AG04450 (cell line): ENCODE results near the gene CCDC190. TPM values are rescaled to one million over a fixed set of nuclear protein-coding genes. Genes with fewer than 3 reads are reported as not detected.
A peak's percentile ranks its signal among the peaks of the same experiment; 100 is the strongest.

Experiments used
- CTCF ChIA-PET: fragments of 300-600, 350-600 bp; formaldehyde crosslinking; extraction: SDS; loops from one replicate; lab custom pipeline; 2022; ENCODE audit warnings: antibody characterized with exemption, inconsistent platforms; lab: Charles Lee
- POLR2A ChIA-PET: fragments of 350-600 bp; formaldehyde crosslinking; extraction: SDS; loops from one replicate; lab custom pipeline; 2021; ENCODE audit warnings: antibody characterized with exemption, inconsistent platforms; lab: Yijun Ruan, JAX
- DNase-seq: peaks from one replicate; pipeline ENCODE4 v3.0.0-alpha.2; 2011; ENCODE audit warnings: low read depth, low spot score
- H3K27ac ChIP-seq: one replicate; pipeline ENCODE4 v1.5.1; 2012; ENCODE audit warnings: low read depth, low read length, control low read depth
- H3K27me3 ChIP-seq: one replicate; pipeline ENCODE4 v1.6.0; 2012; ENCODE audit warnings: low read length; ENCODE audit not compliant: control insufficient read depth, insufficient read depth
- H3K4me3 ChIP-seq: 2 replicates; pipeline ENCODE4 v1.5.1; 2011; ENCODE audit warnings: mild to moderate bottlenecking, low read depth, low read length, control low read depth
- H3K9me3 ChIP-seq: 2 replicates; pipeline ENCODE4 v1.5.1; 2012; ENCODE audit warnings: low read length; ENCODE audit not compliant: control insufficient read depth, insufficient read depth
- polyA minus RNA-seq: library from RNA; depleted of rRNA, polyadenylated mRNA; stranded (reverse); fragments of >200 nt; gene quantifications from 2 replicates; pipeline ENCODE4 v1.2.3, GENCODE V29; 2011; rRNA and poly(A)+ RNA removed
- polyA plus RNA-seq: library from polyadenylated mRNA; depleted of rRNA; stranded (reverse); fragments of >200 nt; gene quantifications from 2 replicates; pipeline ENCODE4 v1.2.3, GENCODE V29; 2011; rRNA removed
- TF ChIP-seq, protein P1 (sequence below): IDR thresholded peaks from 2 replicates; pipeline ENCODE4 v1.5.1; 2011; ENCODE audit warnings: low read depth, low read length, control low read depth, inconsistent platforms

CCDC190 gene, protein sequence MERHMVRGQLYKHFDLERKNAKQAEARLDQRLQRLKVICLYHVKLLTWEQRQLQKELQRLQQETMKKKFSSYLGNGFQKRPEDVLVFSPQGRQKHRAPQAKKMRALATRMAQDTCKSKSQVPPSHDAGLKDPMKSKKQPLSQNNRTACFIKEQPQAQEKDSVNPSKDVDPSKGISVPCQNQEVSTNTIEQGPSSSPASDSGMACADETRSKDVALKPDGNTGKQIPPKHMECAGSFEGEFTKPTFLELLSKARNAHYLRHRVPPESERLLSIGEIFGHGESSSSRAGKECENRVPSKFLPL
- polyA plus RNA-seq: not detected in 2 replicates
- polyA minus RNA-seq: not detected in 2 replicates

DNA sequence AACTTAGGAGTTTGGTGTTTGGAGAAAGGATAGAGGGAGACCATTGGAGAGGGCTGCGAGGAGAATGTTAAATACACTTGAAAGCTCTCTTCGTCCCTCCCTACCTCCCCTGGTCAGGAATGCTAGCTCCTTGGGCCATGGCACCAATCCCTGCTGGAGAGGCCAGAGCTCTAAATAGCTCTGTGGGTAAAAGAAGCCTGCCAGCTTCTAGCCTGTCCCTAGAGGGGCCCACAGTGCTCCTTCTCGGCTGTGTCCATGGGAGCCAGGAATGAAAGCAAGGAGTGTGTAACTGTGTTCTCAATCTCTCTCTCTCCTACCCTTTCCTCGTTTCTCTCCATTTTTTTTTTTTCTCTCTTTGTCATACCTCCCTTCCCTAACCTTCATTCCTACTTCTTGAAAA, at the start of gene CCDC190:
Gene CCDC190 (minus strand): TSS at position 75 of the 400 bp plus-strand sequence. CDS start 1,529 bp downstream, outside the sequence.
- no peak for DNase-seq
- ChIA-PET CTCF (interaction anchor here (0.7 to 6.5 kb wide), 7 partner anchors 9 to 463 kb away, joined by 3 to 76 read pairs (median 7); partner anchors contain the start of gene RGS4), POLR2A (interaction anchor here (1.2 kb wide), 1 partner anchor 461 kb away, joined by 3 read pairs; no protein-coding TSS in a partner anchor)
- H3K27ac ChIP-seq: no peak within 1 kb of the TSS
- H3K4me3 ChIP-seq: no peak within 1 kb of the TSS
- no peaks in the 10 kb centered on the region for H3K27me3 ChIP-seq
- H3K9me3 ChIP-seq: no peaks in the 10 kb centered on the region
- TF ChIP-seq, protein P1, sequence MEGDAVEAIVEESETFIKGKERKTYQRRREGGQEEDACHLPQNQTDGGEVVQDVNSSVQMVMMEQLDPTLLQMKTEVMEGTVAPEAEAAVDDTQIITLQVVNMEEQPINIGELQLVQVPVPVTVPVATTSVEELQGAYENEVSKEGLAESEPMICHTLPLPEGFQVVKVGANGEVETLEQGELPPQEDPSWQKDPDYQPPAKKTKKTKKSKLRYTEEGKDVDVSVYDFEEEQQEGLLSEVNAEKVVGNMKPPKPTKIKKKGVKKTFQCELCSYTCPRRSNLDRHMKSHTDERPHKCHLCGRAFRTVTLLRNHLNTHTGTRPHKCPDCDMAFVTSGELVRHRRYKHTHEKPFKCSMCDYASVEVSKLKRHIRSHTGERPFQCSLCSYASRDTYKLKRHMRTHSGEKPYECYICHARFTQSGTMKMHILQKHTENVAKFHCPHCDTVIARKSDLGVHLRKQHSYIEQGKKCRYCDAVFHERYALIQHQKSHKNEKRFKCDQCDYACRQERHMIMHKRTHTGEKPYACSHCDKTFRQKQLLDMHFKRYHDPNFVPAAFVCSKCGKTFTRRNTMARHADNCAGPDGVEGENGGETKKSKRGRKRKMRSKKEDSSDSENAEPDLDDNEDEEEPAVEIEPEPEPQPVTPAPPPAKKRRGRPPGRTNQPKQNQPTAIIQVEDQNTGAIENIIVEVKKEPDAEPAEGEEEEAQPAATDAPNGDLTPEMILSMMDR: no peak

DNA sequence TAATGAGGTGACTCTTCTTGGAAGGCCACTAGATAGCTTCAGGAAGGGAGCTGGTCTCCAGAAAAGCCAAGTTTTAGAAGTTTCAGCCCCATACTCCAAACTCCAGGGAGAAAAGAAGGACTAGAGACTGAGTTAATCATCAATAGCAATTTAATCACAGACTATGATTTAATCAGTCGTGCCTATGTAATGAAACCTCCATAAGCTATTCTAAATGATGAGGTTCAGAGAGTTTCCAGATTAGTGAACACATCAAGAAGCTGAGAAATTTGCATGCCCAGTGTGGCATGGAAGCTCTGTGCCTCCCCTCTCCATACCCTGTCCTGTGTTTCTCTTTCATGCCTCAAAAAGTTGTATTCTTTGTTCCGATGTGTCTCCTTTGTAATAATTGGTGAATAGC, 49.2 kb upstream of the CCDC190 start:
- Histone ChIP-seq H3K27ac (no peak overlapping the region), H3K9me3 (peaks cover 9% of the 10 kb centered on the region), H3K4me3 (no peak overlapping the region), H3K27me3 (no peaks in the 10 kb centered on the region)
- DNase-seq: no peak
- ChIA-PET POLR2A (no interaction called here), CTCF (interaction anchor here (0.6 to 1.4 kb wide), 3 partner anchors 32 to 161 kb away, joined by 3 to 4 read pairs (median 3); no protein-coding TSS in a partner anchor)
- TF ChIP-seq, protein P1: no peak

DNA sequence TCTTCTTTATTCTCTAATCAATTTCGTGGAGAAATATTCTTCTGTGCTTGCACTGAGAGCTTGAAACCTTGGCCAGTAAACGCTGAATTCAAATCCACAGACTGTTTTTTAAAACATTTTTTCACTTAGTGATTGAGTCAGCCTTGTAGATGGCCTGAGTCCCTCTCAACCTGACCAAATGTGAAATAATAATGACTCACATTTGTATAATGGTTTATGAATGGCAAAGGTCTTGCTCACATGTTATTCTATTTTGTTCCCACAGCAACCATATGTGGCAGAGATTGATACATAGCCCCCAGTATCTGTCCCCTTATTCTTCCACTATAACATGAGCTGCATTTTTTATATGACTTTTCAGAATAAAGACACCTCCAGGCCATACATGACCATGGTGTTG, 47.8 kb upstream of the CCDC190 start:
- H3K27ac ChIP-seq: peak overlapping the region; percentile 57
- H3K4me3 ChIP-seq: no peak overlapping the region
- CTCF ChIA-PET: interaction anchor here (0.8 to 1.5 kb wide), 2 partner anchors 160 to 162 kb away, joined by 3 read pairs; partner anchors contain the start of gene RGS4
- peaks cover 9% of the 10 kb centered on the region for H3K9me3 ChIP-seq
- TF ChIP-seq, protein P1: no peak
- H3K27me3 ChIP-seq: no peaks in the 10 kb centered on the region
- POLR2A ChIA-PET: no interaction called here
- DNase-seq: no peak

DNA sequence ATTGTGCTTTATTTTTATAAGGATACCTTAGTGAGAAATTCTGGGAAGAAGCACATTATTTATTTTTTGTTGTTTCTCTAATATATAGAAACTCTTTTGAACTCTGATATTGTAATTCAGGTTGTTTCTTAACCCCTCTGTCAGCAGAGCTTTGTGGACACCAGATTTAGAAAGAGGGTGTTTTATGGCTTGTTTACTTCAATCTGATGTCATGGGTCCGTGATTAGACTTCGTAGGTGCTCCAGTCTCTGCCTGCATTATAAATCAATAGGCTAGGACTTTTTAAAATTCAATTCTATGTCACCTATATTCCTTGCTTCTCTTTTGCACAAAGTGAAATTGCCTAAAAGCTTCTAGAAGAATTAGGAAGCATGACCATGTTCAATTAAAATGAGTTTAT, 47.3 kb upstream of the CCDC190 start:
- POLR2A ChIA-PET: no interaction called here
- CTCF ChIA-PET: interaction anchor here (0.5 to 1.5 kb wide), 3 partner anchors 161 to 254 kb away, joined by 3 read pairs; partner anchors contain the start of gene RGS4
- TF ChIP-seq, protein P1: no peak
- no peaks in the 10 kb centered on the region for H3K27me3 ChIP-seq
- H3K4me3 ChIP-seq: no peak overlapping the region
- no peak for DNase-seq
- peaks cover 9% of the 10 kb centered on the region for H3K9me3 ChIP-seq
- peak overlapping the region; percentile 57 for H3K27ac ChIP-seq

DNA sequence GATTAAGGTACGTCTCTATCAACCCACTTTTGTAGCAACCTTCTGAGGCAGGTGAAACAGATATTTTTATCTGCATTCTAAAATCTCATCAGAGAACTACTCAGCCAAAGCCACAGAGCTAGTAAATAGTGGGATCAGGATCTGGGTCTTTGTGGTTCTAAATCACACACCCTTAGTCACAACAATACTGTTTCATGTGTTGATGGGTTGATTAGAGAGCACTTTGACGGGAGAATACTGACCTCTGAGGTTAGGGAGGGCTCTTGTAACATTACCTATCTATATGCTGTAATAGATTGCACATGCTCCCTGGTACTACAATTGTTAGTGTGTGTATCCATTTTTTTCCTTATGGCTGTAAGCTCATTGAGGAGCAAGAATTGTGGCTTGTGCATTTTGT, 45.5 kb upstream of the CCDC190 start:
- TF ChIP-seq, protein P1: no peak
- CTCF ChIA-PET: interaction anchor here (1.3 to 4.2 kb wide), 2 partner anchors 165 to 409 kb away, joined by 3 to 12 read pairs; no protein-coding TSS in a partner anchor
- DNase-seq: no peak
- POLR2A ChIA-PET: no interaction called here
- H3K4me3 ChIP-seq: no peak overlapping the region
- no peaks in the 10 kb centered on the region for H3K27me3 ChIP-seq
- peaks cover under 1% of the 10 kb centered on the region for H3K9me3 ChIP-seq
- no peak overlapping the region for H3K27ac ChIP-seq
